Lung microvascular endothelial cell (primary cell): ENCODE measurements around the gene HOXA7. TPM values are rescaled to one million over a fixed set of nuclear protein-coding genes. Genes with fewer than 3 reads are reported as not detected.
A peak's percentile ranks its signal among the peaks of the same experiment; 100 is the strongest.

Source experiments
- DNase-seq, 2 donors: peaks; one replicate each; pipeline versions ENCODE4 v3.0.0 to v3.0.0-alpha.2; 2010; ENCODE audit warnings: low read depth in 2 of 2
- total RNA-seq: library from RNA; depleted of rRNA; stranded (reverse); fragments of >200 nt; gene quantifications from 2 replicates; pipeline ENCODE4 v1.2.1, GENCODE V29; 2014

The HOXA7 gene
- total RNA-seq, 1 donor from 2014 or later: 1.8 TPM

GRCh38 chr7:27148031-27148755 lies 8.3 kb downstream of the HOXA7 start:
- DNase-seq: no peak

GRCh38 chr7:27147199-27148030 lies 9.1 kb downstream of the HOXA7 start, which contains the start of gene HOXA6:
Gene HOXA6, minus strand, starts transcription at chr7:27147774. Its CDS starts 25 bp downstream, at chr7:27147749.
- DNase-seq: peak in 1 of 2 donors; percentile 68

GRCh38 chr7:27146491-27147198 lies 9.8 kb downstream of the HOXA7 start:
- DNase-seq: no peak

GRCh38 chr7:27145914-27146412 lies 10.5 kb downstream of the HOXA7 start:
- no peak for DNase-seq

- no peak for DNase-seq
Observed at GRCh38 chr7:27145165-27145913, 11.1 kb downstream of the HOXA7 start.

- no peak for DNase-seq
Observed at GRCh38 chr7:27144781-27145164, 11.7 kb downstream of the HOXA7 start.

- DNase-seq: peak in 1 of 2 donors; percentile 48
Observed at GRCh38 chr7:27143950-27144780, 12.3 kb downstream of the HOXA7 start.

GRCh38 chr7:27143023-27143949 lies 13.2 kb downstream of the HOXA7 start, which contains the start of gene HOXA5:
Gene HOXA5, minus strand, starts transcription at chr7:27143681. Its CDS starts 74 bp downstream, at chr7:27143607.
- DNase-seq: peak; percentile 93 to 99

GRCh38 chr7:27142580-27143022 lies 13.9 kb downstream of the HOXA7 start:
- DNase-seq: peak in 1 of 2 donors; percentile 31

- peak; percentile 81 for DNase-seq
Observed at GRCh38 chr7:27141923-27142579, 14.4 kb downstream of the HOXA7 start.

- peak in 1 of 2 donors; percentile 52 for DNase-seq
Observed at GRCh38 chr7:27141137-27141922, 15.1 kb downstream of the HOXA7 start.

GRCh38 chr7:27140126-27140857 lies 16.2 kb downstream of the HOXA7 start:
- DNase-seq: peak in 1 of 2 donors; percentile 38

GRCh38 chr7:27139334-27140125 lies 16.9 kb downstream of the HOXA7 start:
- DNase-seq: peak in 1 of 2 donors; percentile 69

GRCh38 chr7:27138985-27139333 lies 17.5 kb downstream of the HOXA7 start:
- DNase-seq: no peak

GRCh38 chr7:27138472-27138871 lies 18.0 kb downstream of the HOXA7 start:
- no peak for DNase-seq
